HAP-1 (cell line): ENCODE results near the gene PCNT.
"Not testable (repeated sequence)": the region's sequence is repeated elsewhere in the genome, so short reads cannot be mapped to it uniquely, and the experiment has no call there.

Source experiments
- DNase-seq, 2 experiments: peaks; one replicate each; pipeline ENCODE4 v3.0.0-alpha.2; 2016 to 2020; ENCODE audit warnings: low spot score in 2 of 2
- H3K27me3 ChIP-seq: fragments of 250-450 bp; sonication (Bioruptor Pico); 2 replicates; pipeline ENCODE4 v1.5.1; 2020; ENCODE audit warnings: low read depth, mild to moderate bottlenecking, moderate library complexity
- H3K36me3 ChIP-seq: fragments of 250-450 bp; sonication (Bioruptor Pico); replicated peaks from 2 replicates; pipeline ENCODE4 v1.5.1; 2020; ENCODE audit warnings: mild to moderate bottlenecking
- H3K4me1 ChIP-seq: fragments of 250-450 bp; sonication (Bioruptor Pico); 2 replicates; pipeline ENCODE4 v1.5.1; 2020; ENCODE audit warnings: mild to moderate bottlenecking
- H3K4me3 ChIP-seq: fragments of 250-450 bp; sonication (Bioruptor Pico); 2 replicates; pipeline ENCODE4 v1.5.1; 2020; ENCODE audit warnings: mild to moderate bottlenecking, moderate library complexity
- H3K9me3 ChIP-seq: fragments of 250-450 bp; sonication (Bioruptor Pico); 2 replicates; pipeline ENCODE4 v1.5.1; 2020; ENCODE audit warnings: mild to moderate bottlenecking, moderate library complexity
- in situ Hi-C: fragments of 300-500 bp; cut with MboI; formaldehyde crosslinking; loops from 3 replicates; pipeline ENCODE4 v1.14.3; 2020; ENCODE audit warnings: low sequenced_read_pairs, inconsistent platforms, mixed read lengths

The PCNT gene

DNA sequence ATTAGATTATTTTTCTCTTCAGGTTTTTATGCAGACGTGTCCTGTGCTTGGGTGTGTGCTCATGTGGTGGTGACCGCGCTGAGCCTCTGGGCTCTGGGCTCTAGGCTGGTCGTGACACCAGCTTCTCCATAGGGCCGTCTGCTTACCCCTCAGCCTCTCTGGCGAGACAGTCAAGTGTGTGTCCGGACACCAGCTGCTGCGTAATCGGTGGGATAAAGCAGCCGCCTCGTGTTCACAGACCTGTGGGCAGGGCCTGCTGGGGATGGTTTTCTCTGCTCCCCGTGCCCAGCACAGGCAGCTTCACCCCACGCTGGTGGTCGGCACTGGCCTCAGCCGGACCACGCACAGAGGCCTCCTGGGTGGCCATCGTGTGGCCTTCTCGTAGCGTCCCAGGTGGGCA is 101.1 kb downstream of the PCNT start:
- Histone ChIP-seq H3K4me3 (no peak overlapping the region), H3K27me3 (no peaks in the 10 kb centered on the region), H3K36me3 (peaks cover 39% of the 10 kb centered on the region), H3K4me1 (no peaks in the 10 kb centered on the region), H3K9me3 (no peaks in the 10 kb centered on the region)
- DNase-seq = no peak
- in situ Hi-C loops = no loop called here

DNA sequence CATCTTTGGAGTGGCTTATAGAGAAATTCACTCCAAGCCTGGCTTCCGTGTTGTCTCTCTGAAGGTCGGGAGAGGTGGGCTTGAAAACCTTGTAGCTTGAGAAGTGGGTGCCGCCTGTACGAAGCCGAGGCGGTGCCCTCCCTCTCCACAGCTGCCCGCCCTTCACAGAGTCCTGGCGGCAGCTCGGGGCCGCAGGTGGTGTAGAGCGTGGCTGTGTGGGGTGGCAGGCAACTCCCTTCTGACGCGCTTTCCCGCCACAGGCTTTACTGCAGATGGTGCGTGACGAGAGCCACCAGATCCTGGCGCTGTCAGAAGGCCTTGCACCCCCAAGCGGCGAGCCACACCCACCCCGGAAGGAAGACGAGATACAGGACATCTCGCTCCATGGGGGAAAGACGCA is 101.6 kb downstream of the PCNT start:
- H3K4me1 ChIP-seq = no peaks in the 10 kb centered on the region
- H3K9me3 ChIP-seq = no peaks in the 10 kb centered on the region
- in situ Hi-C loops = no loop called here
- no peak overlapping the region for H3K4me3 ChIP-seq
- peaks cover 44% of the 10 kb centered on the region for H3K36me3 ChIP-seq
- no peak for DNase-seq
- H3K27me3 ChIP-seq = no peaks in the 10 kb centered on the region

DNA sequence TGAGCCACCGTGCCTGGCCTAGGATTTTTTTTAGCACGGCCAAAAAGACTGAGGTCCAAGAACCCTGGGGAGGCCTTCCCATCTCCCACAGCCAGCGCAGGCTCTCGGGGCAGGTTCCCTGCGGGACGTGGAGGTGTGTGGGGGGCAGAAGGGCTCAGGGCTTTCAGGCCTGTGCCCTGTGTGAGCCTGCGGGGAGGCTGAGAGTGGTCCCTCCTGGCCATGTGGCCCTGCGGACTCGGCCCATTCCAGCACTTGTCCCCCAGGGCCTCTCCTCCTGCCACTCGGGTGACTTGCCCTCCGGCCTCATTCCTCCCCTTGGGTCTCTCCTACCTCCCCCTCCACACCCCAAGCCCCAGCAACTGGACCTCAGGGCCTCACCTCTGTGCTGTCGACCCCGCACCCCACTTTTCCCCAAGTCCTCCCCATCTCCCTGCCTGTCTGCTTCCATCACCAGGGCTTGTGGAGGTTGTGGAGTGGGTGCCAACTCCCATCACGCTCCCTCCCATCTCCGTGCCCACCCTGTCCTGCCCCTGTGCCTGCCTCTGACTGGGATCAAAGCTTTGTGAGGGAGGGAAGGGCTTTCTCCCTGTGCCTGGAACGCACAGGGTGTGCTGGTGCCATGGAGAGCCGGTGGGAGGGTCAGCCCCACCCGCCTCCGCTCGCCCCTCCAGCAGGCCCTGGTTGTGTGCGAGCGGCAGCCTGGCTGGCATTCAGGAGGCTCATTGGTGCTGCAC is 102.5 kb downstream of the PCNT start:
- no peak overlapping the region for H3K4me3 ChIP-seq
- no peaks in the 10 kb centered on the region for H3K27me3 ChIP-seq
- no peaks in the 10 kb centered on the region for H3K9me3 ChIP-seq
- peaks cover 47% of the 10 kb centered on the region for H3K36me3 ChIP-seq
- no peaks in the 10 kb centered on the region for H3K4me1 ChIP-seq
- in situ Hi-C loops = no loop called here
- DNase-seq = no peak

DNA sequence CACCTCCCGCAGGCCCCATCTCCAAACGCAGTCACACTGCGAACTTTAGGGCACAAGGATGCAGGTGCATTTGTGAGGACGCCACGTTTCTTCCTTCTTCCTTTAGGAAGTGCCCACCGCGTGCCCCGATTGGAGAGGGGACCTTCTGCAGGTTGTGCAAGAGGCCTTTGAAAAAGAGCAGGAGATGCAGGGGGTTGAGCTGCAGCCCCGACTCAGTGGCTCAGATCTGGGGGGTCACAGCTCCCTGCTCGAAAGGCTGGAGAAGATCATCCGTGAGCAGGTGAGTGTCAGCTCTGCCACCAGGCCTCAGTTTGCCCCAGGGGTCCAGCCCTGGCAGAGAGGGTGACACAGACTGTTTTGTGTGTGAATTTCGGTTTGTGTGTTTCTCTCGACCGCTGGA is 103.6 kb downstream of the PCNT start:
- DNase-seq = no peak
- Histone ChIP-seq H3K4me3 (no peak overlapping the region), H3K27me3 (no peaks in the 10 kb centered on the region), H3K4me1 (no peaks in the 10 kb centered on the region), H3K9me3 (no peaks in the 10 kb centered on the region), H3K36me3 (peaks cover 50% of the 10 kb centered on the region)
- in situ Hi-C loops = no loop called here

DNA sequence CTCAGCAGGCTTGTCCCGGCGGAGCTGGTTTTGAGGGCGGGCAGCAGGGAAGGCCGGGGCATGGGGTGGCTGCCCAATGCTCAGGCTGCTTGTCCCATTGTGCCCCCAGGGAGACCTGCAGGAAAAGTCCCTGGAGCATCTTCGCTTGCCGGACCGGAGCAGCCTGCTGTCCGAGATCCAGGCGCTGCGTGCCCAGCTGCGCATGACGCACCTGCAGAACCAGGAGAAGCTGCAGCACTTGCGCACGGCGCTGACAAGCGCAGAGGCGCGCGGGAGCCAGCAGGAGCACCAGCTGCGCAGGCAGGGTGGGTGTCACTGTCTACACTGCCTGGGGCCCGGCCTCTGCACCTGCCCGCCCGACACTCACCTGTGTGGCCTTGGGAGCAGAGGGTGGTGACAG is 104.3 kb downstream of the PCNT start:
- Histone ChIP-seq H3K27me3 (no peaks in the 10 kb centered on the region), H3K4me3 (no peak overlapping the region), H3K4me1 (no peaks in the 10 kb centered on the region), H3K9me3 (no peaks in the 10 kb centered on the region), H3K36me3 (peaks cover 52% of the 10 kb centered on the region)
- no peak for DNase-seq
- in situ Hi-C loops = no loop called here

DNA sequence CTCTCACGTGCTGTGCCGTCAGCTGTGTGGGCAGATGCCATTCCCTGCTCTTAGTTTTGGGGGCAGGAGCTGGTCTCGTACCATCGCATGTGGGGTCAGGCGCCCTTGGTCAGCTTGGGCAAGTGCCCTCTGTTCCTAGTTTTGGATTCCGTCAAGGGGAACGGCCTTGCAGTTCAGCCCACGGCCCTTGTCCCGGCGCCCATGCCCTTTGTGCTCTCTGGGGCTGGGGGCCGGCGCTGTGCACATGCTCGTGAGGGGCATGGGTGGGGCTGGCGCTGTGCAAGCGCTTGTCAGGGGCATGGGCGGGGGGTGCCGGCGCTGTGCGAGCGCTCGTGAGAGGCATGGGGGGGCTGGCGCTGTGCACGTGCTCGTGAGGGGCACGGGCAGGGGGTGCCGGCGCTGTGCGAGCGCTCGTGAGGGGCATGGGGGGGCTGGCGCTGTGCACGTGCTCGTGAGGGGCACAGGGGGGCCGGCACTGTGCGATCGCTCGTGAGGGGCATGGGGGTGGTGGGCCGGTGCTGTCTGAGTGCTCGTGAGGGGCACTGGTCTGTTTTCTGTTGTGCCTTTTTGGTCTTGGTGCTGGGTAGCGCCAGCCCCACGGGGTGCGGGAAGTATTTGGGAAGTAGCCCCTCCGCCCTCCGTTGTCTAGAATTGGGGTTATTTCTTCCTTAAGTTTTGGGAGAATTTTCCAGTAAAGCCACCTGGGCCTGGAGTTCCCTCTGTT is 105.2 kb downstream of the PCNT start:
- no peaks in the 10 kb centered on the region for H3K4me1 ChIP-seq
- DNase-seq = no peak
- no peaks in the 10 kb centered on the region for H3K9me3 ChIP-seq
- peaks cover 54% of the 10 kb centered on the region for H3K36me3 ChIP-seq
- in situ Hi-C loops = no loop called here
- no peak overlapping the region for H3K4me3 ChIP-seq
- H3K27me3 ChIP-seq = no peaks in the 10 kb centered on the region

DNA sequence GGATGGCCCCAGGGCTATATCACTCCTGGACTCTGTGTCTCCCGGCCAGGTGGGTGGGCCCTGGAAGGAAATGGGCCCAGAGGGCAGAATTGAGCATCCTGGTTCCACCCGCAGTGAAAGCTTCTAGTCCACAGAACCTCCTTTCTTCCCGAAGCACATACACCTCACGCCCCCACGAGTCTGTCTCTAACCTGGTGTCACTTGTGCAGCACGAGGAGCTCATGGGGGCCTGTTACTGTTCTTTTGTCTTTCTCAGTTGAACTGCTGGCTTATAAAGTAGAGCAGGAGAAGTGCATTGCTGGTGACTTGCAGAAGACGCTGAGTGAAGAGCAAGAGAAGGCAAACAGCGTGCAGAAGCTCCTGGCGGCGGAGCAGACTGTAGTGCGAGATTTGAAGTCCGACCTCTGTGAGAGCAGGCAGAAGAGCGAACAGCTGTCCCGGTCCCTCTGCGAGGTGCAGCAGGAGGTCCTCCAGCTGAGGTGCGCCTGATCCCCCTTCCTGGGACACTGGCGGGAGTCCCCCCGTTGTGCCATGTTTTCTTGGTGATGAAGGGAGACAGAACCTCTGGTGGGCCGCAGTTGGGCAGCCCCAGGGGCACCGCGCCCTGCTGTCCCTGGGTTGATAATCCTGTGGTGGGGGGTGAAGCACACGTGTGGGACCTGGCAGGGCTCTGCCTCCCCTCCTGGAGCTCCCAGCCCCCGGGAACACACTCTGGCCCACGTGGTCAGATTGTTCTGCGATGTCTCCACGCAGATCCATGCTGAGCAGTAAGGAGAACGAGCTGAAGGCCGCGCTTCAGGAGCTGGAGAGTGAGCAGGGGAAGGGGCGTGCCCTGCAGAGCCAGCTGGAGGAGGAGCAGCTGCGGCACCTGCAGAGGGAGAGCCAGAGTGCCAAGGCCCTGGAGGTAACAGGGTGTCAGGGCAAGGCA is 106.1 kb downstream of the PCNT start:
- H3K4me1 ChIP-seq = no peaks in the 10 kb centered on the region
- H3K4me3 ChIP-seq = no peak overlapping the region
- H3K36me3 ChIP-seq = peaks cover 60% of the 10 kb centered on the region
- no peak for DNase-seq
- H3K27me3 ChIP-seq = no peaks in the 10 kb centered on the region
- in situ Hi-C loops = no loop called here
- H3K9me3 ChIP-seq = no peaks in the 10 kb centered on the region

DNA sequence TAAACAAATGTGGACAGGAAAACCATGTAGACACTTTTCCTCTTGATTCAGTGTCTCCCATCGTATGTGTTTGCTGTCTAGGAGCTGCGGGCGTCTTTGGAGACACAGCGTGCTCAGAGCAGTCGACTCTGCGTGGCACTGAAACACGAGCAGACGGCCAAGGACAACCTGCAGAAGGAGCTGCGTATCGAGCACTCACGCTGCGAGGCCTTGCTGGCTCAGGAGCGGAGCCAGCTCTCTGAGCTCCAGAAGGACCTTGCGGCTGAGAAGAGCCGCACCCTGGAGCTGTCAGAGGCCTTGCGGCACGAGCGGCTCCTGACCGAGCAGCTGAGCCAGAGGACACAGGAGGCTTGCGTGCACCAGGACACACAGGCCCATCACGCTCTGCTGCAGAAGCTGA is 107.5 kb downstream of the PCNT start:
- Histone ChIP-seq H3K9me3 (no peaks in the 10 kb centered on the region), H3K4me1 (no peaks in the 10 kb centered on the region), H3K27me3 (no peaks in the 10 kb centered on the region), H3K36me3 (peaks cover 63% of the 10 kb centered on the region), H3K4me3 (no peak overlapping the region)
- no peak for DNase-seq
- in situ Hi-C loops = no loop called here

DNA sequence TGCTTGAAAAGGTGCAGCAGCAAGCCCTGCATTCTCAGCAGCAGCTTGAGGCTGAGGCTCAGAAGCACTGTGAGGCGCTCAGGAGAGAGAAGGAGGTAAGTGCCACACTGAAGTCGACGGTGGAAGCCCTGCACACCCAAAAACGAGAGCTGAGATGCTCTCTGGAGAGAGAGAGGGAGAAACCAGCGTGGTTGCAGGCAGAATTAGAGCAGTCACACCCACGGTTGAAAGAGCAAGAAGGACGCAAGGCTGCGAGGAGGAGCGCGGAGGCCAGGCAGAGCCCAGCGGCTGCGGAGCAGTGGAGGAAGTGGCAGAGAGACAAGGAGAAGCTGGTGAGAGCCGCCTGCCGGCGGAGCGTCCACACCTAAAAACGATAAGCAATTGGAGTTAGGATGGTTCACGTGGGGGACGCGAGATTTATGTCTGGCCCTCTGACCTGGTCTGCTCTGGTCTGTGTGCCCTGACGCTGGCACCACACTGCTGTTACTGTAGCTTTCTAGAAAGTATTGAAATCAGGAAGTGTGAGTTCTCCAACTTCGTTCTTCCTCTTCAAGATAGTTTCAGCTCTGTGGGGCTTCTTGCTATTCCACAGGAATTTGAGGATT is 108.0 kb downstream of the PCNT start:
- Histone ChIP-seq H3K4me1 (no peaks in the 10 kb centered on the region), H3K36me3 (peaks cover 67% of the 10 kb centered on the region), H3K9me3 (no peaks in the 10 kb centered on the region), H3K27me3 (no peaks in the 10 kb centered on the region), H3K4me3 (no peak overlapping the region)
- no peak for DNase-seq
- in situ Hi-C loops = no loop called here

DNA sequence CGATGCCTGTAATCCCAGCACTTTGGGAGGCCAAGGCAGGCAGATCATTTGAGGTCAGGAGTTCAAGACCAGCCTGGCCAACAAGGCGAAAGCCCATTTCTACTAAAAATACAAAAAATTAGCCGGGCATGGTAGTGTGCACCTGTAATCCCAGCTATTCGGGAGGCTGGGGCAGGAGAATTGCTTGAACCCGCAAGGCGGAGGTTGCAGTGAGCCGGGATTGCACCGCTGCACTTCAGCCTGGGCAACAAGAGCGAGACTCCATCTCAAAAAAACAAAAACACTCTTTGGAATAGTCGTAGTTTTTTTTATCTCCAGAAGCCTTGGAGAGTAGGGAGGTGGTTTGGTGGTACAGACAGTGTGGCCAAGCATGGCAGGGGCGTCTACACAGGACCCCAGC is 109.2 kb downstream of the PCNT start:
- in situ Hi-C loops, H3K4me1 ChIP-seq, H3K27me3 ChIP-seq, H3K9me3 ChIP-seq, H3K4me3 ChIP-seq, DNase-seq: not testable (repeated sequence)
- peaks cover 69% of the 10 kb centered on the region for H3K36me3 ChIP-seq

DNA sequence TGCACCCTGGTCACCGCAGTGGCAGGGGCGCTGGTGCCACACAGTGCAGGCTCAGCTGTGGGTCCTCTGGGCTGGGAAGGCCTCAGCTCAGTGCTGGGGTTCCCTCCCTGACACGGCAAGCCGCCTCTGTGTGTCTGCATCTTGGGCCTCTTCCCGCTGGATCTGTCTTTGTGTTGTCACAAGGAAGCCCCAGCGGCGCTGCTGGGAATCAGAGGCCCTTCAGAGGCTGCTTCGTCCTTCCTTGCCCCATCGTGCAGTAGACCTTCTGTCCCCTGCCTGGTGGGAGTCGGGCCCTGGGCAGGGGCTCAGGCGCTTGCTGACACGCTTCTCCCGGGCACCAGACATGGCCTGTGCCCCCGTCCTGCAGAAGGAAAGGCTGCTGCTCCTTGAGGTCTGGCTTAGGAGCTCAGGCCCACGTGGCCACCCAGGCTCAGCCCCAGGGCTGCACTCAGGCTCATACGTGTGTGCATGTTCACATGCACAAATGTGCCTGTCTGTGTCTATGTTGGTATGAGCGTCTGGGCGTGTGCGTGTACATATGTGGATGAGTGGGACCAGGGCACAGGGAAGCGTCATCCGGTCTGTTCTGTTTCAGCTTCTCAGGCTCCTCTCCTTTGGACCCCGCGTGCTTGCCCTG is 110.5 kb downstream of the PCNT start:
- Histone ChIP-seq H3K27me3 (no peaks in the 10 kb centered on the region), H3K4me1 (no peaks in the 10 kb centered on the region), H3K9me3 (no peaks in the 10 kb centered on the region), H3K4me3 (no peak overlapping the region), H3K36me3 (peaks cover 68% of the 10 kb centered on the region)
- in situ Hi-C loops = no loop called here
- no peak for DNase-seq

DNA sequence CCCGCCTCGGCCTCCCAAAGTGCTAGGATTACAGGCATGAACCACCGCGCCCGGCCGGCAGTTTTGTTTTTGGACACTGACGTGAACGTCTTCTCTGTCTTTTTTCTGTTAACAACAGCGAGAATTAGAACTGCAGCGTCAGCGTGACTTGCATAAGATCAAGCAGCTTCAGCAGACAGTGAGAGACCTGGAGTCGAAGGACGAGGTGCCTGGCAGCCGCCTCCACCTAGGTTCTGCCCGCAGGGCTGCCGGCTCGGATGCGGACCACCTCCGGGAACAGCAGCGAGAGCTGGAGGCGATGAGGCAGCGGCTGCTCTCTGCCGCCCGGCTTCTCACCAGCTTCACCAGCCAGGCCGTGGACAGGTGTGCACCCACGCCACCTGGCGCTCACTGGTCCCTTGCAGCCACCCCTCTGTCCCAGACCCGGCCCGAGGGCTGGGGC is 111.9 kb downstream of the PCNT start:
- H3K9me3 ChIP-seq = no peaks in the 10 kb centered on the region
- in situ Hi-C loops = no loop called here
- peaks cover 64% of the 10 kb centered on the region for H3K36me3 ChIP-seq
- DNase-seq = no peak
- H3K4me1 ChIP-seq = no peaks in the 10 kb centered on the region
- no peak overlapping the region for H3K4me3 ChIP-seq
- no peaks in the 10 kb centered on the region for H3K27me3 ChIP-seq

DNA sequence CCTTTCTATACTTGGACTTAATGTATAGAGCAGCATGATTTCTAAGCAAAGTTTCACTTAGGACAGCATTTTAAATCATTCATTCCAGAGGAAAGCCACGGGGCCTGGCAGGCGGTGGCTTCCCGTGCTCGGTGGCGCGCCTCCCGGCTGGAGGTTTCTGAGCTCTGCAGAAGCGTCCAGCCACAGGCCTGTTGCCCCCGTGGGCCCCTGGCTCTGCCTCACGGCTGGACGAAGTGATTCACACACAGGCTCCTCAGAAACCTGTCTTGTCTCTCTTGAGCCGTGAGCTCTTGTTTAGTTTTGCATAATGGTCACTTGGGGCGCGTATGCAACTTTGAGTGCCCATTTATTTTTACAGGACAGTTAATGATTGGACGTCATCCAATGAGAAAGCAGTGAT is 112.7 kb downstream of the PCNT start:
- Histone ChIP-seq H3K9me3 (no peaks in the 10 kb centered on the region), H3K4me1 (no peaks in the 10 kb centered on the region), H3K36me3 (peaks cover 64% of the 10 kb centered on the region), H3K27me3 (no peaks in the 10 kb centered on the region), H3K4me3 (no peak overlapping the region)
- no peak for DNase-seq
- in situ Hi-C loops = no loop called here
